ENCODE data around the gene GK. TPM values are rescaled to one million over a fixed set of nuclear protein-coding genes. Genes with fewer than 3 reads are reported as not detected.
A peak's percentile ranks its signal among the peaks of the same experiment; 100 is the strongest.

The GK gene
- total and polyA plus RNA-seq, 9 of the 15 experiments (the other 6 are each of a cell fraction or from before 2014, with no cell fraction given), result 8.0 to 15.7 (median 12.4) TPM

DNA sequence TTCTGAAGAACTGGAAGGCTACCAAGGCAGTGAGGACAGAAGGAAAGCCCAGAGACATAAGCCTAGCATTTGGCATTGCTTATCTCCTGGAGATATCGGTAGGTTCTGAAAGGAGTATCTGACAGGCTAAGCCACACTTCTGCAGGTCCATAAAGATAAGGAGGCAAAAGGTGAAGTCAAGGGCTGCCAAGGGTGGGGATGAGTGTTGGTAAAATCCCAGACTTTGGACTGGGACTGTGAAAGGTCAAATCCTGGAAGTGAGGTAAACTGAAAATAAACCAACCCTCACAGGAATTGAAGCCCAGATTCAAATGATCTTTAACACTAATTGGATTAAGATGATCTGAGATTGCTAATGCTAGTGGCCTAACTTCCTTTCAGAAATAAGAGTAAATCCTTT is 27.4 kb downstream of the GK start (continued):
- peak; percentile 50; the same call in 1 of the 2 replicates for TF ChIP-seq ESRRA (IDR thresholded peaks at IDR 0.05; ENCODE audit: borderline replicate concordance, low read depth)
- TF ChIP-seq, protein P1, sequence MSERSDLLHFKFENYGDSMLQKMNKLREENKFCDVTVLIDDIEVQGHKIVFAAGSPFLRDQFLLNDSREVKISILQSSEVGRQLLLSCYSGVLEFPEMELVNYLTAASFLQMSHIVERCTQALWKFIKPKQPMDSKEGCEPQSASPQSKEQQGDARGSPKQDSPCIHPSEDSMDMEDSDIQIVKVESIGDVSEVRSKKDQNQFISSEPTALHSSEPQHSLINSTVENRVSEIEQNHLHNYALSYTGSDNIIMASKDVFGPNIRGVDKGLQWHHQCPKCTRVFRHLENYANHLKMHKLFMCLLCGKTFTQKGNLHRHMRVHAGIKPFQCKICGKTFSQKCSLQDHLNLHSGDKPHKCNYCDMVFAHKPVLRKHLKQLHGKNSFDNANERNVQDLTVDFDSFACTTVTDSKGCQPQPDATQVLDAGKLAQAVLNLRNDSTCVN (CRISPR knock-in tag; IDR thresholded peaks at IDR 0.05), result no peak
- no peak for TF ChIP-seq SMARCE1 (IDR thresholded peaks at IDR 0.05)
- TF ChIP-seq HOXB6 (CRISPR knock-in tag; IDR thresholded peaks at IDR 0.05; ENCODE audit: borderline replicate concordance), result no peak
- TF ChIP-seq NFE2 (IDR thresholded peaks at IDR 0.05; ENCODE audit: low read depth), result no peak
- TF ChIP-seq ZNF589 (CRISPR knock-in tag; IDR thresholded peaks at IDR 0.05; ENCODE audit: low read depth), result no peak

DNA sequence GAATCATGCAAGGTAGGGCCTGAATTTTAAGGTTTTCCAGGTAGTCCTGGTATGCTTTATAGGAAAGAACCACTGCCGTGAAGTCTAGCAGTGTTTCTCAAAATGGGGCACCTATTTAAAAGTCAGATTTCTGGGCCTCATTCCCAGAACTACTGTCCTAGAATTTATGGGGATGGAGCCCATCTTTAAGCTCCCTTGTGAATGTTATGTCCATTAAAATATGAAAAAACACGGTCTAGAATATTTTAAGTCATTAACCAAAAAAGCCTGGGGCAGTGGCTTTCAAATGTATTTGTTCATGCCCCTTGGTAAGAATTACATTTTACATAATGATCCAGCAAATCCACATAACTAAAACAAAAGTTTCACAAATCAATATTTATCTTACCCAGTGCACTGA is 35.4 kb downstream of the GK start:
- FAIRE-seq, result no peak
- H3K4me1 ChIP-seq (replicated peaks in 1 of 2; ENCODE audit: control insufficient read depth in 2 of 2, insufficient read depth in 2 of 2, low read length in 2 of 2), result no peaks in the 10 kb centered on the region
- H3K9me3 ChIP-seq (replicated peaks; ENCODE audit: control insufficient read depth, insufficient read depth, low read depth, low read length), result no peaks in the 10 kb centered on the region
- H3K36me3 ChIP-seq (ENCODE audit: control insufficient read depth, insufficient read depth, low read length), result no peaks in the 10 kb centered on the region
- no peaks in the 10 kb centered on the region for H4K20me1 ChIP-seq (replicated peaks; ENCODE audit: control insufficient read depth, insufficient read depth, low read length)
- intact Hi-C loops (cut with micrococcal nuclease), result no loop called here
- CTCF ChIA-PET (ENCODE audit: low intra/inter-chr PET ratio), result no interaction called here
- no peak for ATAC-seq
- H3K9me1 ChIP-seq (ENCODE audit: control insufficient read depth, insufficient read depth, low read length), result no peaks in the 10 kb centered on the region
- no peak overlapping the region for H3K27ac ChIP-seq (ENCODE audit: extremely low read depth, low read depth, low read length)
- WGBS (ENCODE audit: insufficient coverage, low coverage, missing lambda C conversion rate), result 50% methylated on average over 2 of the region's 2 CpGs
- no peak overlapping the region for H2AFZ ChIP-seq (ENCODE audit: low read depth, low read length)
- H3K4me3 ChIP-seq, result no peak overlapping the region
- H3K4me2 ChIP-seq (ENCODE audit: insufficient read depth, low read length), result no peak overlapping the region
- TF ChIP-seq ZNF764 (CRISPR knock-in tag; IDR thresholded peaks at IDR 0.05; ENCODE audit: low read depth), result no peak
- no peak for TF ChIP-seq SUPT5H (IDR thresholded peaks at IDR 0.05)
- TF ChIP-seq RBFOX2 (IDR thresholded peaks at IDR 0.05; ENCODE audit: low read depth, low read length), result no peak
- no peak for TF ChIP-seq CHD1 (IDR thresholded peaks at IDR 0.05; ENCODE audit: low read length)
- TF ChIP-seq, protein P2, sequence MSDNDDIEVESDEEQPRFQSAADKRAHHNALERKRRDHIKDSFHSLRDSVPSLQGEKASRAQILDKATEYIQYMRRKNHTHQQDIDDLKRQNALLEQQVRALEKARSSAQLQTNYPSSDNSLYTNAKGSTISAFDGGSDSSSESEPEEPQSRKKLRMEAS (CRISPR knock-in tag; IDR thresholded peaks at IDR 0.05), result no peak
- no peak for TF ChIP-seq KDM2B (CRISPR knock-in tag; IDR thresholded peaks at IDR 0.05)
- BruUV-seq (replicated peaks), result no TSS peak
- H3K9ac ChIP-seq (ENCODE audit: insufficient read depth in 1 of 2, low read depth in 2 of 2, low read length in 2 of 2), result no peak overlapping the region
- in situ Hi-C loops (cut with MboI), result no loop called here
- no peaks in the 10 kb centered on the region for H3K27me3 ChIP-seq (ENCODE audit: control insufficient read depth in 2 of 2, insufficient read depth in 2 of 2, low read length in 2 of 2)
- POLR2A ChIA-PET, result no interaction called here
- no peaks in the 10 kb centered on the region for H3K79me2 ChIP-seq (ENCODE audit: control insufficient read depth, insufficient read depth, low read length)
- DNase-seq (ENCODE audit: extremely low read depth in 1 of 4, low spot score in 3 of 4), result no peak

Measured in K562 (cell line).